A673 (cell line): ENCODE measurements around the gene COL2A1. TPM values are rescaled to one million over a fixed set of nuclear protein-coding genes. Genes with fewer than 3 reads are reported as not detected.

ENCODE experiments used
- BruUV-seq: library from RNA; stranded (reverse); fragments of 400-500 nt; replicated peaks from 2 replicates; lab custom pipeline; 2021; lab: Mats Ljungman, UMichigan
- CTCF ChIA-PET: fragments of 300-600 bp; sonication (Branson Sonifier 250); formaldehyde crosslinking; loops from one replicate; lab custom pipeline; 2022; ENCODE audit warnings: antibody characterized with exemption; lab: Charles Lee
- POLR2A ChIA-PET: fragments of 300-600 bp; sonication (Branson Sonifier 250); formaldehyde crosslinking; loops from one replicate; lab custom pipeline; 2022; ENCODE audit warnings: antibody characterized with exemption; ENCODE audit not compliant: low non-redundant PET; lab: Charles Lee
- DNase-seq: peaks from one replicate; pipeline ENCODE4 v3.0.0-alpha.2; 2015; ENCODE audit warnings: low spot score
- H3K27ac ChIP-seq: fragments of 200-600 bp; sonication (generic); 2 replicates; pipeline ENCODE4 v1.5.1; 2016; ENCODE audit warnings: mixed run types, low read depth, mild to moderate bottlenecking, mixed read lengths, antibody characterized with exemption, low read length; ENCODE audit not compliant: poor library complexity, severe bottlenecking
- H3K27me3 ChIP-seq: fragments of 200-600 bp; sonication (generic); replicated peaks from 2 replicates; pipeline ENCODE4 v1.6.1; 2017; ENCODE audit warnings: mixed run types, low read depth, mild to moderate bottlenecking, mixed read lengths, antibody characterized with exemption, low read length; ENCODE audit not compliant: insufficient read depth, poor library complexity
- H3K36me3 ChIP-seq: fragments of 200-600 bp; sonication (generic); 2 replicates; pipeline ENCODE4 v1.6.1; 2016; ENCODE audit warnings: mixed run types, mild to moderate bottlenecking, mixed read lengths, antibody characterized with exemption, low read length; ENCODE audit not compliant: insufficient read depth, poor library complexity, severe bottlenecking
- H3K4me1 ChIP-seq: fragments of 200-600 bp; sonication (generic); 2 replicates; pipeline ENCODE4 v1.6.1; 2017; ENCODE audit warnings: mixed run types, mild to moderate bottlenecking, mixed read lengths, antibody characterized with exemption, low read length; ENCODE audit not compliant: insufficient read depth, poor library complexity, severe bottlenecking
- H3K4me3 ChIP-seq: fragments of 200-600 bp; sonication (generic); 2 replicates; pipeline ENCODE4 v1.5.1; 2016; ENCODE audit warnings: low read depth, mixed run types, mild to moderate bottlenecking, mixed read lengths, low read length; ENCODE audit not compliant: poor library complexity, severe bottlenecking
- H3K9me3 ChIP-seq: fragments of 200-600 bp; sonication (generic); 2 replicates; pipeline ENCODE4 v1.6.1; 2016; ENCODE audit warnings: mixed run types, low read depth, mild to moderate bottlenecking, mixed read lengths, antibody characterized with exemption, low read length; ENCODE audit not compliant: poor library complexity, severe bottlenecking
- EZH2 ChIP-seq: fragments of 200-600 bp; sonication (generic); IDR thresholded peaks from 2 replicates; pipeline ENCODE4 v1.6.1; 2017; ENCODE audit warnings: borderline replicate concordance, low read depth, mild to moderate bottlenecking, mixed read lengths, antibody characterized with exemption, low read length; ENCODE audit not compliant: poor library complexity, severe bottlenecking
- intact Hi-C: fragments of 100-400 bp; cut with micrococcal nuclease; formaldehyde crosslinking; loops from one replicate; pipeline ENCODE4 v1.10.0; 2022; ENCODE audit not compliant: unreplicated experiment
- total RNA-seq: library from RNA; stranded (reverse); gene quantifications from 2 replicates; pipeline ENCODE4 v1.2.3, GENCODE V29; 2021
- TF ChIP-seq, protein P1 (sequence below): fragments of 300-800, 200-600 bp; sonication (generic); conservative IDR thresholded peaks from 2 replicates; pipeline ENCODE4 v1.5.1; 2017; ENCODE audit warnings: low read depth, mild to moderate bottlenecking, antibody characterized with exemption, low read length, moderate library complexity, mixed read lengths

The COL2A1 gene
- total RNA-seq, 1 experiment from 2014 or later: 1.3 TPM

DNA sequence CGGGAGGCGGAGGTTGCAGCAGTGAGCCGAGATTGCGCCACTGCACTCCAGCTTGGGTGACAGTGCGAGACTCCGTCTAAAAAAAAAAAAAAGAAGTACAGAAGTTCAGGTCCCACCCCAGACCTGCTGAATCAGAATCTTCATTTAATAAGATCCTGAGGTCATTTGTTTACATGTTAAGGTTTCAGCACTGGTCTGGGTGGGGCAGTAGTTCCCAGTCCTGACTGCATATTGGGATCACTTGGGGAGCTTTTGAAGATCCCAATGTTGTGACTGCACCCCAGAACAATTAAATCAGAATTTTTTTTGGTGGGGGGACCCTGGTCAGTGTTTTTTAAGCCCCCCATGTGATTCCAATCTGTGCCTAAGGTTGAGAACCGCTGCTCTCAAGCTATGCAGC, 11.7 kb upstream of the COL2A1 start:
- Histone ChIP-seq H3K27me3 (peaks cover 40% of the 10 kb centered on the region), H3K4me1 (no peaks in the 10 kb centered on the region)
- CTCF ChIA-PET: no interaction called here

DNA sequence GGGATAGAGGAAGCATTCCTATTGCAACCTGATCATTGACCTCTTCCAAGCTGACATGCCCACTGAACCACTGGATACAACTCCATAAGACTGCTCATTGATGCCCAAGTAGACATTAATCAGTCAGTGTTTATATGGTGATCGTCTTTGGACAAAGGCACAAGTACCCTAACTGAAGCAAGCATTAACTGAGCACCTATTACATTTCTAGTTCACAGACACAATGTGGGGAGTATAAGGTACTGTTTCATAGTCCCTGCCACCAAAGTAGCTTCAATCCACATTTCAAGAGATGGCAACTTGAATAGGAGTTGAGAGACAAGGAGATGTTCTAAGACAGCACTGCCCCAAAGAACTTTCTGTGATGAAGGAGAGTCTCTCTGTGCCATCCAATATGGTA, 10.9 kb upstream of the COL2A1 start:
- no TSS peak for BruUV-seq
- TF ChIP-seq, protein P1, sequence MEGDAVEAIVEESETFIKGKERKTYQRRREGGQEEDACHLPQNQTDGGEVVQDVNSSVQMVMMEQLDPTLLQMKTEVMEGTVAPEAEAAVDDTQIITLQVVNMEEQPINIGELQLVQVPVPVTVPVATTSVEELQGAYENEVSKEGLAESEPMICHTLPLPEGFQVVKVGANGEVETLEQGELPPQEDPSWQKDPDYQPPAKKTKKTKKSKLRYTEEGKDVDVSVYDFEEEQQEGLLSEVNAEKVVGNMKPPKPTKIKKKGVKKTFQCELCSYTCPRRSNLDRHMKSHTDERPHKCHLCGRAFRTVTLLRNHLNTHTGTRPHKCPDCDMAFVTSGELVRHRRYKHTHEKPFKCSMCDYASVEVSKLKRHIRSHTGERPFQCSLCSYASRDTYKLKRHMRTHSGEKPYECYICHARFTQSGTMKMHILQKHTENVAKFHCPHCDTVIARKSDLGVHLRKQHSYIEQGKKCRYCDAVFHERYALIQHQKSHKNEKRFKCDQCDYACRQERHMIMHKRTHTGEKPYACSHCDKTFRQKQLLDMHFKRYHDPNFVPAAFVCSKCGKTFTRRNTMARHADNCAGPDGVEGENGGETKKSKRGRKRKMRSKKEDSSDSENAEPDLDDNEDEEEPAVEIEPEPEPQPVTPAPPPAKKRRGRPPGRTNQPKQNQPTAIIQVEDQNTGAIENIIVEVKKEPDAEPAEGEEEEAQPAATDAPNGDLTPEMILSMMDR: no peak
- no peak for TF ChIP-seq EZH2
- peaks cover 40% of the 10 kb centered on the region for H3K27me3 ChIP-seq
- no peak overlapping the region for H3K4me3 ChIP-seq
- intact Hi-C loops: no loop called here
- no peaks in the 10 kb centered on the region for H3K36me3 ChIP-seq
- no peaks in the 10 kb centered on the region for H3K4me1 ChIP-seq
- H3K27ac ChIP-seq: no peak overlapping the region
- no peak for DNase-seq
- POLR2A ChIA-PET: interaction anchor here (0.5 kb wide), 1 partner anchor 196 kb away, joined by 4 read pairs; no protein-coding TSS in a partner anchor
- CTCF ChIA-PET: no interaction called here
- H3K9me3 ChIP-seq: no peaks in the 10 kb centered on the region

More for the DNA sequence above, 11.7 kb upstream of the COL2A1 start:
- POLR2A ChIA-PET: no interaction called here
- Histone ChIP-seq H3K4me3 (no peak overlapping the region), H3K36me3 (no peaks in the 10 kb centered on the region), H3K9me3 (no peaks in the 10 kb centered on the region), H3K27ac (no peak overlapping the region)
- DNase-seq: no peak
- no TSS peak for BruUV-seq
- intact Hi-C loops: no loop called here
- TF ChIP-seq, protein P1: no peak
- no peak for TF ChIP-seq EZH2

DNA sequence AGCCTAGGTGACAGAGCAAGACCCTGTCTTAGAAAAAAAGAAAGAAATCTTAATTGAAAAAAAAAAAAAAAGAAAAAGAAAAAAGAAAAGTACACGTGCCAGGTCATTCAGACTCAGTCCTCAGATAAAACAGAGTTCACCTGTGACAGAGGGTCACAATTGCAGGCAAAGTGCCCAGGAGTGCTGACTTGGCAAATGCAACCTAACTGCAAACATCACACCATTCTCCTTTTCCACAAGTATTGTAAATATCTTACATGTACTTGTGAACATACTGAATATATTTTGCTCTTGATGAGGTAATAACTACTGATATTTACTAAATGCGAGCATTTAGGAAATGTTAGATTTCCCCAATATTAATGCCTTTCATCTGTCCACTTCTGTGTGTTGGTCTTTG, 9.0 kb upstream of the COL2A1 start:
- H3K9me3 ChIP-seq: no peaks in the 10 kb centered on the region
- intact Hi-C loops: no loop called here
- TF ChIP-seq EZH2: no peak
- TF ChIP-seq, protein P1: no peak
- H3K27ac ChIP-seq: no peak overlapping the region
- DNase-seq: no peak
- POLR2A ChIA-PET: no interaction called here
- BruUV-seq: no TSS peak
- CTCF ChIA-PET: interaction anchor here (0.6 to 0.7 kb wide), 2 partner anchors 64 to 1568 kb away, joined by 4 read pairs; no protein-coding TSS in a partner anchor
- H3K4me3 ChIP-seq: no peak overlapping the region
- H3K4me1 ChIP-seq: no peaks in the 10 kb centered on the region
- no peaks in the 10 kb centered on the region for H3K36me3 ChIP-seq
- peaks cover 52% of the 10 kb centered on the region for H3K27me3 ChIP-seq
